ENCODE measurements around the gene TSPAN15. TPM values are rescaled to one million over a fixed set of nuclear protein-coding genes. Genes with fewer than 3 reads are reported as not detected.

TSPAN15 gene
- total RNA-seq, 1 donor from 2014 or later, result 23.4 TPM

- DNase-seq, result no peak
Measured at GRCh38 chr10:69466158-69466490, 14.9 kb downstream of the TSPAN15 start.

GRCh38 chr10:69466689-69467088 lies 15.4 kb downstream of the TSPAN15 start:
- no peak for DNase-seq

- no peak for DNase-seq
Measured at GRCh38 chr10:69467928-69468750, 16.9 kb downstream of the TSPAN15 start.

- DNase-seq, result no peak
Measured at GRCh38 chr10:69468751-69469089, 17.5 kb downstream of the TSPAN15 start.

GRCh38 chr10:69469976-69470375 lies 18.7 kb downstream of the TSPAN15 start:
- no peak for DNase-seq

- DNase-seq, result no peak
Measured at GRCh38 chr10:69470463-69471384, 19.5 kb downstream of the TSPAN15 start.

GRCh38 chr10:69472142-69472541 lies 20.9 kb downstream of the TSPAN15 start:
- DNase-seq, result no peak

GRCh38 chr10:69472544-69472943 lies 21.3 kb downstream of the TSPAN15 start:
- no peak for DNase-seq

GRCh38 chr10:69473304-69473990 lies 22.2 kb downstream of the TSPAN15 start:
- no peak for DNase-seq

- DNase-seq, result no peak
Measured at GRCh38 chr10:69474742-69475432, 23.6 kb downstream of the TSPAN15 start.

GRCh38 chr10:69475433-69475830 lies 24.2 kb downstream of the TSPAN15 start:
- no peak for DNase-seq

- DNase-seq, result no peak
Measured at GRCh38 chr10:69477968-69478597, 26.8 kb downstream of the TSPAN15 start.

GRCh38 chr10:69479240-69480067 lies 28.2 kb downstream of the TSPAN15 start:
- DNase-seq, result peak; percentile 49

GRCh38 chr10:69480068-69480412 lies 28.8 kb downstream of the TSPAN15 start:
- no peak for DNase-seq

- DNase-seq, result peak; percentile 25
Measured at GRCh38 chr10:69481305-69481704, 30.0 kb downstream of the TSPAN15 start.

- no peak for DNase-seq
Measured at GRCh38 chr10:69481811-69482524, 30.7 kb downstream of the TSPAN15 start.

- DNase-seq, result no peak
Measured at GRCh38 chr10:69483963-69484362, 32.7 kb downstream of the TSPAN15 start.

GRCh38 chr10:69484736-69485135 lies 33.5 kb downstream of the TSPAN15 start:
- DNase-seq, result no peak

GRCh38 chr10:69486922-69487730 lies 35.9 kb downstream of the TSPAN15 start:
- DNase-seq, result no peak
